Measurements from ENCODE around the gene GNPDA1. TPM values are rescaled to one million over a fixed set of nuclear protein-coding genes. Genes with fewer than 3 reads are reported as not detected.

GNPDA1 gene
- total RNA-seq, 1 donor from 2014 or later = 25.3 TPM

DNA sequence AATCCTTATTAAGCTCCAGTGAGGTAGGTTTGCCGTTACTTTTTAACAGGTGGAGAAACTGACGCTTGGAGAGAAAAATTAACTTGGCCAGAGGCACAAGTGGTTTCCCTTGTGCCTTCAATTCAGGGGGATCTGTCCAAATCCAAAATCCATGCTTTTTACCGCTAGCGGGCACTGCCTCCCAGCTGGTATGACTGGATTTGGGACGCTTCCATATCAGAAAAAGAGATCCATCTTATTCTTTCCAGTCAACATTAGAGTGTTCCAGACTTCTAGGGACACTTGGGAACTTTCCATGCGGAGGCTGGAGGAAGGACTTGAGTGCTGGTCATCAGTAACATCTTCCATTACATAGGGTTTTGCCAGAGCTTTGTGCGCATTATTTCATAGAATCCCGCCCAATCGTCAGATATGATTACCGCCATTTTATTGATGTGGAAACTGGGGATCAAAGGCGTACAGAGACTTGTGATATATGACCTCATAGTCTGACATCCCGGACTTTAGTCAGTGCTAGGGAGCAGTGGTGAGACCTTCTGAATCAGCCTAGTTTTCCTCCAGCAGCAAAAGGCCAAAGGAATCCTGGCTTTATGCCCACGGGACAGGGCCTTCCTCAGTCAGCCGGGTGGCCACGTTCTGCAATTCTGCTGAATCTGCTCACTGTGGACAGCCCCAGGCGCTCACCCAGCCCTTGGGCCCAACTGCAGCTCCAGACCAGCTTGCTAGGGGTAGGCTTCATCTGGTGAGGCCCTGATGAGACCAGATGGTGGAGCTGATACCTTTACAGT is 1.1 kb upstream of the GNPDA1 start:
- Histone ChIP-seq H3K27me3 (no peaks in the 10 kb centered on the region), H3K4me3 (no peak overlapping the region), H3K4me1 (peaks cover 26% of the 10 kb centered on the region), H3K27ac (peak overlapping the region; percentile 95), H3K9me3 (no peaks in the 10 kb centered on the region), H3K36me3 (no peaks in the 10 kb centered on the region)
- TF ChIP-seq, protein P1, sequence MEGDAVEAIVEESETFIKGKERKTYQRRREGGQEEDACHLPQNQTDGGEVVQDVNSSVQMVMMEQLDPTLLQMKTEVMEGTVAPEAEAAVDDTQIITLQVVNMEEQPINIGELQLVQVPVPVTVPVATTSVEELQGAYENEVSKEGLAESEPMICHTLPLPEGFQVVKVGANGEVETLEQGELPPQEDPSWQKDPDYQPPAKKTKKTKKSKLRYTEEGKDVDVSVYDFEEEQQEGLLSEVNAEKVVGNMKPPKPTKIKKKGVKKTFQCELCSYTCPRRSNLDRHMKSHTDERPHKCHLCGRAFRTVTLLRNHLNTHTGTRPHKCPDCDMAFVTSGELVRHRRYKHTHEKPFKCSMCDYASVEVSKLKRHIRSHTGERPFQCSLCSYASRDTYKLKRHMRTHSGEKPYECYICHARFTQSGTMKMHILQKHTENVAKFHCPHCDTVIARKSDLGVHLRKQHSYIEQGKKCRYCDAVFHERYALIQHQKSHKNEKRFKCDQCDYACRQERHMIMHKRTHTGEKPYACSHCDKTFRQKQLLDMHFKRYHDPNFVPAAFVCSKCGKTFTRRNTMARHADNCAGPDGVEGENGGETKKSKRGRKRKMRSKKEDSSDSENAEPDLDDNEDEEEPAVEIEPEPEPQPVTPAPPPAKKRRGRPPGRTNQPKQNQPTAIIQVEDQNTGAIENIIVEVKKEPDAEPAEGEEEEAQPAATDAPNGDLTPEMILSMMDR (IDR thresholded peaks at IDR 0.05) = no peak
- TF ChIP-seq POLR2A (IDR thresholded peaks at IDR 0.05) = no peak
- intact Hi-C loops (cut with DNase I) = no loop called here
- no peak for DNase-seq (ENCODE audit: extremely low spot score in 2 of 2)

DNA sequence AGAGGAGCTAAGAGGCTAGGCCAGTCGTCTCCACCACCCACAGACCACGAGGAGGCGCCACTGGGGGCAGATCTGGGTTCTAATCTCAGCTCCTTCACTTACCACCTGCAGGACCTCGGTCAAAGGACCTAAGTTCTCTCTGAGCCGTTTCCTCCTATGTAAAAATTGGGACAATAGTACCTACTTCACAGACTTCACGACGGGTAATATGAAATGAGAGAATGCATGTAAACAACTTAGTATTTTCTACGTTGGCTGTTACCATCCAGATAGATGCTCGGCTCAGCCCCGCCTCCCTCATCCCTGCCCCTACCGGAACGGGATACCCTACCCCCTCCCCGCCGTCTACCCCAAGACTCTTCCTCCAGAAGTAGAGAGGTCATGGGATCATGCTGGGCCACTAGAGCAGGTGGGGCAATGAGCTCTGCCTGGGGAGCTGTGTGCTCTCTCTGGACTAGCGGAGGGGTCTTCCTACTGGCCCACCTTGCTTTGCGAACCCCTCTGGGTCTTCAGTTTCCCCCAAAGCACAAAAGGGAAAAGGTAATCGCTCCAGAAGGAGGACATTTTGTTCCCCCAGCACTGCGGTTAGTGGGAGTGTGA is 541 bp downstream of the GNPDA1 start:
- DNase-seq (ENCODE audit: extremely low spot score in 2 of 2) = no peak
- intact Hi-C loops (cut with DNase I) = no loop called here
- H3K36me3 ChIP-seq = no peaks in the 10 kb centered on the region

DNA sequence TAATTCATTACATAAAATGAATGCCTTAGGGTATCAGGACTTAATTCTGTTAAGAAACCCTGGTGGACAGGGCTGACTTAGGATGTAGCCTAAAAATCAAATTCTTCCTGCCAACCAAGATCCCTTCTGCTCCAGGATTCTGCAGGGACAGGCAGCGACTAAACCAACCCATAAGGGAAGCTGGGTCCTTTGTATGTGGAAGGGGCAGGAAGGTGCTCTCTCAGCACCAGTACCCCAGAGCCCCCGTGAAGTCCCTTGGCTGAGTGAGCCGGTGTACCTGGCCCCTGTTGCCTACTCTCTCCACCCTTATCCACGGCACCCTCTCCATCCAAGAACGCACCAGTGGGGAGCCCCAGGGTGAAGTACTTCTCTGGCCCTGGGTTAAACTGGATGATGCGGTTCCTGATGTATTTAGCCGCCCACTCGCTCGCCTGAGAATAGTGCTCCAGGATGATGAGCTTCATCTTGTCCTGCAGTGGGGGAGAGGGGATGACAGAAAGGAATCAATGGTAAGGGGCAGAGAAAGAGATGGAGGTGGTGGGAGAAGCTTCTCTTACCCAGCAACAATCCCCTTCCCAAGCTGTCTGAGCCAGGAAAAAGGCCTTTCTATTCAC is 1.1 kb downstream of the GNPDA1 start:
- H3K36me3 ChIP-seq = no peaks in the 10 kb centered on the region
- H3K27me3 ChIP-seq = no peaks in the 10 kb centered on the region
- no peaks in the 10 kb centered on the region for H3K9me3 ChIP-seq
- H3K4me3 ChIP-seq = peak overlapping the region; percentile 62 to 81
- peak overlapping the region; percentile 95 for H3K27ac ChIP-seq
- H3K4me1 ChIP-seq = peaks cover 26% of the 10 kb centered on the region
- intact Hi-C loops (cut with DNase I) = no loop called here
- TF ChIP-seq POLR2AphosphoS5 (IDR thresholded peaks at IDR 0.05; ENCODE audit: insufficient read depth in 1 of 2, low read depth in 1 of 2) (no peak), POLR2A (IDR thresholded peaks at IDR 0.05) (no peak)
- TF ChIP-seq, protein P1 (IDR thresholded peaks at IDR 0.05) = no peak
- no peak for DNase-seq (ENCODE audit: extremely low spot score in 2 of 2)

More for the DNA sequence above, 541 bp downstream of the GNPDA1 start:
- Histone ChIP-seq H3K4me1 (peaks cover 26% of the 10 kb centered on the region), H3K27me3 (no peaks in the 10 kb centered on the region), H3K4me3 (peak overlapping the region; percentile 62 to 81), H3K27ac (peak overlapping the region; percentile 95), H3K9me3 (no peaks in the 10 kb centered on the region)
- TF ChIP-seq POLR2A (IDR thresholded peaks at IDR 0.05) = no peak
- TF ChIP-seq, protein P1 (IDR thresholded peaks at IDR 0.05) = peak in 1 of 3 experiments; percentile 20

DNA sequence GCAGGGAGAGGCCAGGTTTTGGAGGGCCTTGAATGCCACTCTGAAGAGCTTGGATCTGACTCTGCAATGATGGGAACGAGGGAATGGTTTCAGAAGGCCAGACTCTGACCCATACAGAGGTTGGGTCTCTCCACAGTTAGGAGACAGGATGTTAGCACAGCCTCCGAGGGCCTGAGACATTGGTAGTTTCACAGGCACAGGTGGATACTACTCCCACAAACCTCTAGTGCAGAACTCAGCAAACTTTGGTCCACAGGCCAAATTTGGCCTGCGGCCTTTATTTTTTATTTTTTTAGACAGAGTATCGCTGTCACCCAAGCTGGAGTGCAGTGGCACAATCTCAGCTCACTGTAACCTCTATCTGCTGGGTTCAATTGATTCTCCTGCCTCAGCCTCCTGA is 2.9 kb downstream of the GNPDA1 start:
- Histone ChIP-seq H3K27ac (no peak overlapping the region), H3K36me3 (peaks cover 0 to under 1% of the 10 kb centered on the region in 2 donors), H3K9me3 (no peaks in the 10 kb centered on the region), H3K4me3 (no peak overlapping the region), H3K4me1 (peaks cover 26% of the 10 kb centered on the region), H3K27me3 (no peaks in the 10 kb centered on the region)
- intact Hi-C loops (cut with DNase I) = no loop called here
- DNase-seq (ENCODE audit: extremely low spot score in 2 of 2) = no peak
- TF ChIP-seq POLR2AphosphoS5 (IDR thresholded peaks at IDR 0.05; ENCODE audit: insufficient read depth in 1 of 2, low read depth in 1 of 2) (no peak), POLR2A (IDR thresholded peaks at IDR 0.05) (no peak)
- TF ChIP-seq, protein P1 (IDR thresholded peaks at IDR 0.05) = no peak

DNA sequence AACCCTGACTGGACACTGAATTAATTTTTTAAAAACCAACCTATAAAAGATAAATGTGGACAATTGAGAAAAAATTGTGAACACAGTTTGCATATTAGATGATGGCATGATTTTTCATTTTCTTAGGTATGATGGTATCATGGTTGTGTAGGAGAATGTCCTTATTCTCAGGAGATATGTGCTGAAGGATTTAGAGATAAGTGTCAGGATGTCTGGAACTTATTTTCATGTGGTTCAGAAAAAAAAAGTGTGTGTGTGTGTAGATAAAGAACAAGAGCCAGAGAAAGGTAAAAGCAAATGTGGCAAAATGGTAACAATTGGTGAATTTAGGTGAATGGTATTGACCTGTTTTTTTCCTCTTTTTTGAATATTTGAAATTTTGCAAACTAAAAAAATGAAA is 4.0 kb downstream of the GNPDA1 start:
- H3K9me3 ChIP-seq = no peaks in the 10 kb centered on the region
- H3K4me1 ChIP-seq = peaks cover 21% of the 10 kb centered on the region
- peaks cover 0 to 4% of the 10 kb centered on the region in 2 donors for H3K36me3 ChIP-seq
- no peak for DNase-seq (ENCODE audit: extremely low spot score in 2 of 2)
- no peak overlapping the region for H3K4me3 ChIP-seq
- intact Hi-C loops (cut with DNase I) = no loop called here
- no peak overlapping the region for H3K27ac ChIP-seq
- TF ChIP-seq, protein P1 (IDR thresholded peaks at IDR 0.05) = no peak
- TF ChIP-seq POLR2A (IDR thresholded peaks at IDR 0.05) (no peak), POLR2AphosphoS5 (IDR thresholded peaks at IDR 0.05; ENCODE audit: insufficient read depth in 1 of 2, low read depth in 1 of 2) (no peak)
- no peaks in the 10 kb centered on the region for H3K27me3 ChIP-seq

Data from vagina (tissue), 2 donors.